Activated CD4-positive, alpha-beta T cell treated with anti-CD3 and anti-CD28 coated beads for 48 hours (primary cell): ENCODE measurements around the gene COA6.

ENCODE experiments used
- DNase-seq: peaks from one replicate; pipeline ENCODE4 v3.0.0-alpha.2; 2020

The COA6 gene, protein sequence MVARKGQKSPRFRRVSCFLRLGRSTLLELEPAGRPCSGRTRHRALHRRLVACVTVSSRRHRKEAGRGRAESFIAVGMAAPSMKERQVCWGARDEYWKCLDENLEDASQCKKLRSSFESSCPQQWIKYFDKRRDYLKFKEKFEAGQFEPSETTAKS

GRCh38 chr1:234373064-234373958 lies at the start of gene COA6:
TSS of gene COA6 (plus strand) at chr1:234373456. CDS start at chr1:234373467, 11 bp downstream.
- DNase-seq, result peak; percentile 94

- DNase-seq, result no peak
These were observed 48.4 kb upstream of the COA6 start for GRCh38 chr1:234324821-234325220.

DNA sequence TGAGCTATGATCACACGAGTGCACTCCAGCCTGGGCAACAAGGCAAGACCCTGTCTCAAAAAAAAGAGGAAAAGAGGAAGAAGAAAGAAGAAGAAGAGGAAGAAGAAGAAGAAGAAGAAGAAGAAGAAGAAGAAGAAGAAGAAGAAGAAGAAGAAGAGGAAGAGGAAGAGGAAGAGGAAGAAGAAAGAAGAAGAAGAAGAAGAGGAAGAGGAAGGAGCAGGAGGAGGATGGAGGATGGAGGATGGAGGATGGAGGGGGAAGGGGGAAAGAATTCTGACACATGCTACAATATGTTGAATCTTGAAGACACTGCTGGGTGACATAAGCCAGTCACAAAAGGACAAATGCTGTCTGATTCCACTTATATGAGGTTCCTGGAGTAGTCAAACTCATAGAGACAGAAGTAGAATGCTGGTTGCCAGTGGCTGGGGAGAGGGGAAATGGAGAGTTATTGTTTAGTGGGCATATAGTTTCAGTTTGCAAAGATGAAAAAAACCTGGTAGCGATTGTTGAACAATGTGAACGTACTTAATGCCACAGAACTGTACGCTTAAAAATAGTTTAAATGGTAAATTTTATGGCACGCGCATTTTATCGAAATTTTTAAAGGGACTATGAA lies 47.3 kb upstream of the COA6 start:
- DNase-seq, result peak; percentile 14

DNA sequence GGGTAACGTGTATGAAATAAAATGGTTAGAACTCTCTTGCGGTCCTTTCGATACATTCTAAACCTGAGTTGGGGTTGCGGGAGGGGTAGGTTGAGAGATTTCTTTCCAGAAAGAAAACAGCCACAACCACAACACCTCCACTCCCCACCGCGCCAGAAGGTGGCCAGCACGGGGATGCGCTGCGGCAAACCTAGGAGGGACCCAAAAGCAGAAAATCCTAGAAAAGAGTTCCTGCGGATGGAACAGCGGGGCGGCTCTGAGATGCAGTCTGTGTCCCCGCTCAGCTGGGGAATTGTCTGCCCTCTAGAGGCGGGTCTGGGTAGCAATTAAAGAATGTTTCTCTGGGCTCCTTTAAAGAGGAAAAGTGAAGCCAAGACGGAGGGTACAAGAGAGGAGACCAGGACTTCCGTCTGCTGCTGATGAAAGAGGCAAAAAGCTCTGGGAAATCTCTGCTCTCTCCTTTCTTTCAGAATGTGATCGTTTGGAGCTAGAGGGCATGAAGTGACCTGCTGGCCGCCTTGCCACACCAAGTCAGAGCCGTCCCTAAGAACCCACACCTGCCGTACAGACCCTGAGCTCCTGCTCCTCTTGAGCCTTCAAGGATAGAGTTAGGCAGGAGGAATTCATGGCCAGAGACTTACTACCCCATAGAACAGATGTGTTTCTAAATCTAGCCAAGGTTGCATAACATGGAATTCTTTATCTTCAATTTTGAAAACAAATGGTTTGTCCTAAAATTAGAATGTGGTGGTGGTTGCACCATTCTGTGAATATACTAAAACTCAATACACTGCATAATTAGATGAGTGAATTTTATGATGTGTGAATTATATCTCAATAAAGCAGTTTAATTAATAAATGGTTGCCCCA lies 46.5 kb upstream of the COA6 start:
- DNase-seq, result peak; percentile 78

GRCh38 chr1:234327577-234328164 lies 45.6 kb upstream of the COA6 start:
- DNase-seq, result no peak

GRCh38 chr1:234330843-234331215 lies 42.4 kb upstream of the COA6 start:
- DNase-seq, result no peak

DNA sequence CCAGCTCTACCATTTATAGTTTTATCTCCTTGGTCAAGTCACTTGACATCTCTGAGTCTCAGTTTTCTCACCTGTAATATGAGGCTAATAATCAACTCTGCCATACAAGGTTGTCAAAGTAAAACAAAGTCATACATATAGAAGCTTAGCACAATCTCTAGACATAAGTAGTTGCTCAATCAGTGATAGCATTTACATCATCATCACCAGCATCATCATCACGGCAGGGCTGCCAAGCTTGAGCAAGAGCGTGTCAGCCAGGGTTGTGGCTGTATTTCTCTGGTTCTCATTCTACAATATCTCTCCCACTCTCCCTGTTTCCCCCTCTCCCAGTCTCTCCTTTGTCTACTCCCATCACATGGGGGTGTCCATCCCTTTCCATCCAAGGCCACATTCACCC lies 41.7 kb upstream of the COA6 start:
- no peak for DNase-seq

- DNase-seq, result no peak
These were observed 36.9 kb upstream of the COA6 start for GRCh38 chr1:234336359-234336758.

GRCh38 chr1:234337233-234337632 lies 36.0 kb upstream of the COA6 start:
- DNase-seq, result no peak

DNA sequence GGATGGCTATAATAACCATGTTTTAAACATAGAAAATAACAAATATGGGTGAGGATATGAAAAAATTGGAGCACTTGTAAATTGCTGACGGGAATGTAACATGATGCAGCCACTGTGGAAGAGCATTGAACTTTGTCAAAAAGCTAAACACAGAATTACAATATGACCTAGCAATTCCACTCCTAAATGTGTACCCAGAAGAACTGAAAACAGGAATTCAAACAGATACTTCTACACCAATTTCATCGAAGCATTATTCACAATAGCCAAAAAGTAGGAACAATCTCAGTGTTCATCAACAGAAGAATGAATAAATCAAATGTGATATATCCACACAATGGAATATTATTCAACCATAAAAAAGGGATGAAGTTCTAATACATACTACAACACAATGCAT lies 32.7 kb upstream of the COA6 start:
- DNase-seq, result no peak

DNA sequence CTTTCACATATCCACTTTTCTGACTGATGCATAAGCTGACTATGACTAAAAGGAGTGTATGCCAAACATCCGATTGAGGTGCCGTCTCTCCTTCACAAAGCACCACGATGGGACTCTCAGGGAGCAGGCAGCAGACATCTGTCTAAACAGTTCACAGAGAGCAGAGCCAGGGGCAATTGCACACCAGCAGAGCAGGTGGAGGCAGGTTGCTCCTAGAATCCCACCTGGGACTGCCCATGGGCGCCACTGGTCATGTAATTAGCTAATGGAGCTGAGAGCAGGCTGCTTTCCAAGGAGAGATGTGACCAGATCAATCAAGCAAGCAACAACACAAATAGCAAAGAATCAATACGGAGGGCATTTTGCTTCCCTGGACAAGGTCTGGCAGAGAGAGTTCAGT lies 30.5 kb upstream of the COA6 start:
- DNase-seq, result no peak

- DNase-seq, result no peak
These were observed 28.0 kb upstream of the COA6 start for GRCh38 chr1:234345237-234345636.

GRCh38 chr1:234348964-234349363 lies 24.3 kb upstream of the COA6 start:
- no peak for DNase-seq

DNA sequence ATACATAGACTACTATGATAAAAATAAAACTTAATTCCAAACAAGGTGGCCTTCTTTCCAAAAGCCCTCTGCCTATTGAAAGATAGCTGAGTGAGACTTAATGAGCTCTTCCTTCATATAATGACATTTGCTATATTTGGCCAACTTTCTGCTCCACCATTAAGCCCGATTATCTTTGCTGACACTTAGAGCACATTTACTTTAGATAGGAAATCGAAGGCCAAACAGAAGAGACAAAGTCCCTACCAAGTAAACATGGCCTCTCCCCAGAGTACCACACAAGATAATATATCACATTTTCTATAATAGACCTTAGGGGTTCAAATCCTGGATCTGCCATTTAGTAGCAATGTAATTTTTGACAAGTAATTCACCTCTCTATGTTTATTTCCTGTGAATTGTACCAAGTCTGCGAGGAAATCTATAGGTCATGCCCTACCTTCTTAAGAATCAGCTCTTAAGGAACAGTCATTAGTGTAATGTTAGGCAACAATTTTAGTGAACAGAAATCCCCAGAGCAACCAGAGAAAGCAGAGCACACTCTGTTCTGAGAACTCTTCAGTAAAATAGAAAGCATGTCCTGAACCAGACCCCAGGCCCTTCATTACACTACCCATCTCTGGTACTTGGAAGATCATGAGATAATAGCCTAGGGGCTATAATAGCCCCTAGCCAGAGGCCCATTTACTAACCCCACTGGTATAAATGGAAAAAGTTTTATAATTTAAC lies 17.3 kb upstream of the COA6 start:
- no peak for DNase-seq

- peak; percentile 65 for DNase-seq
These were observed 16.5 kb upstream of the COA6 start for GRCh38 chr1:234356615-234357269.

- DNase-seq, result no peak
These were observed 15.4 kb upstream of the COA6 start for GRCh38 chr1:234357831-234358230.

GRCh38 chr1:234361102-234361603 lies 12.1 kb upstream of the COA6 start:
- DNase-seq, result no peak

DNA sequence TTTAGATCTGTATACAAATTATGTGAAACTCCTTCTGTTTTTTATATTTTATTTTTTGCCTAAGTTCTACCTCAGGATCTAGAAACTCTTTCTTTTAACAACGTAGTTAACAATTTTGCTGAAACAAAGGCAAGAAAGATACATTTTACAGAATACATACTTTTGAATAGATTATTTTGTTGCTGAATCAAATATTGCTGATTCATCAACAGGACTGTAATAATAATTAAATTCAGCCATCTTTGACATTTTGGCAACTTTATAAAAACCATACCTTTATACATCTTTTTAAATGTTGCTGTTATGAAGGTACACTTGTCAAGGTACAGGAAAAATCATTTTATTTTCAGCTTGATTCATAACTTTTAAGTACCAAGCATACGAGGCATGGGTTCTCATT lies 10.7 kb upstream of the COA6 start:
- DNase-seq, result no peak

- peak; percentile 44 for DNase-seq
These were observed 4.8 kb upstream of the COA6 start for GRCh38 chr1:234368320-234369032.

- DNase-seq, result no peak
These were observed 4.2 kb upstream of the COA6 start for GRCh38 chr1:234369033-234369430.

GRCh38 chr1:234369784-234370183 lies 3.5 kb upstream of the COA6 start:
- no peak for DNase-seq
